Hepatocyte (in vitro differentiated cells): Measurements from ENCODE around the gene UMAD1.

Source experiments
- EZH2 ChIP-seq: fragments of 200-600 bp; sonication (generic); IDR thresholded peaks from 2 replicates; pipeline ENCODE4 v1.6.1; 2016; ENCODE audit warnings: antibody characterized with exemption, mild to moderate bottlenecking, borderline replicate concordance
- EZH2phosphoT487 ChIP-seq: fragments of 200-600 bp; sonication (generic); IDR thresholded peaks from one replicate; pipeline ENCODE4 v1.6.1; 2018; ENCODE audit warnings: antibody characterized with exemption, mild to moderate bottlenecking, low read depth, moderate library complexity; ENCODE audit not compliant: unreplicated experiment, severe bottlenecking
- TF ChIP-seq, protein P1 (sequence below): fragments of 200-600 bp; sonication (generic); IDR thresholded peaks from 2 replicates; pipeline ENCODE4 v1.5.1; 2016; ENCODE audit warnings: antibody characterized with exemption, mild to moderate bottlenecking; ENCODE audit not compliant: poor library complexity

GRCh38 chr7:7869036-7869435, 228.5 kb downstream of the UMAD1 start:
- TF ChIP-seq, protein P1, sequence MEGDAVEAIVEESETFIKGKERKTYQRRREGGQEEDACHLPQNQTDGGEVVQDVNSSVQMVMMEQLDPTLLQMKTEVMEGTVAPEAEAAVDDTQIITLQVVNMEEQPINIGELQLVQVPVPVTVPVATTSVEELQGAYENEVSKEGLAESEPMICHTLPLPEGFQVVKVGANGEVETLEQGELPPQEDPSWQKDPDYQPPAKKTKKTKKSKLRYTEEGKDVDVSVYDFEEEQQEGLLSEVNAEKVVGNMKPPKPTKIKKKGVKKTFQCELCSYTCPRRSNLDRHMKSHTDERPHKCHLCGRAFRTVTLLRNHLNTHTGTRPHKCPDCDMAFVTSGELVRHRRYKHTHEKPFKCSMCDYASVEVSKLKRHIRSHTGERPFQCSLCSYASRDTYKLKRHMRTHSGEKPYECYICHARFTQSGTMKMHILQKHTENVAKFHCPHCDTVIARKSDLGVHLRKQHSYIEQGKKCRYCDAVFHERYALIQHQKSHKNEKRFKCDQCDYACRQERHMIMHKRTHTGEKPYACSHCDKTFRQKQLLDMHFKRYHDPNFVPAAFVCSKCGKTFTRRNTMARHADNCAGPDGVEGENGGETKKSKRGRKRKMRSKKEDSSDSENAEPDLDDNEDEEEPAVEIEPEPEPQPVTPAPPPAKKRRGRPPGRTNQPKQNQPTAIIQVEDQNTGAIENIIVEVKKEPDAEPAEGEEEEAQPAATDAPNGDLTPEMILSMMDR: no peak
- TF ChIP-seq EZH2 (no peak), EZH2phosphoT487 (no peak)
